ENCODE measurements around the gene CDC45. TPM values are rescaled to one million over a fixed set of nuclear protein-coding genes. Genes with fewer than 3 reads are reported as not detected.

Gene CDC45
- total RNA-seq, 1 donor from 2014 or later = 50.7 TPM

GRCh38 chr22:19467912-19468311 lies 11.8 kb upstream of the CDC45 start:
- H4K20me1 ChIP-seq (ENCODE audit: low read depth) = peaks cover 15% of the 10 kb centered on the region

GRCh38 chr22:19469421-19469820 lies 10.3 kb upstream of the CDC45 start:
- Mint-ChIP-seq H3K27ac (no peak overlapping the region), H3K4me1 (no peaks in the 10 kb centered on the region)
- no peaks in the 10 kb centered on the region for H3K36me3 ChIP-seq

More at GRCh38 chr22:19467912-19468311, 11.8 kb upstream of the CDC45 start:
- Histone ChIP-seq H3K36me3 (no peaks in the 10 kb centered on the region), H3K4me3 (no peak overlapping the region), H3K9me3 (ENCODE audit: low read depth) (no peaks in the 10 kb centered on the region), H3K79me2 (ENCODE audit: low read depth) (no peaks in the 10 kb centered on the region), H3K4me2 (no peak overlapping the region), H3F3A (ENCODE audit: low read depth) (no peaks in the 10 kb centered on the region), H3K27ac (no peak overlapping the region), H3K4me1 (no peaks in the 10 kb centered on the region), H2AFZ (replicated peaks) (no peak overlapping the region), H3K9ac (no peak overlapping the region), H3K27me3 (no peaks in the 10 kb centered on the region)
- Mint-ChIP-seq H3K4me1 (no peaks in the 10 kb centered on the region), H3K9me3 (no peaks in the 10 kb centered on the region), H3K27me3 (ENCODE audit: insufficient read depth, low read depth) (no peaks in the 10 kb centered on the region), H3K36me3 (peaks cover 27% of the 10 kb centered on the region), H3K27ac (no peak overlapping the region), H3K4me3 (no peak overlapping the region)
- no peak for DNase-seq (ENCODE audit: low spot score)
- TF ChIP-seq EZH2phosphoT487 (IDR thresholded peaks at IDR 0.05) = no peak
- TF ChIP-seq, protein P1, sequence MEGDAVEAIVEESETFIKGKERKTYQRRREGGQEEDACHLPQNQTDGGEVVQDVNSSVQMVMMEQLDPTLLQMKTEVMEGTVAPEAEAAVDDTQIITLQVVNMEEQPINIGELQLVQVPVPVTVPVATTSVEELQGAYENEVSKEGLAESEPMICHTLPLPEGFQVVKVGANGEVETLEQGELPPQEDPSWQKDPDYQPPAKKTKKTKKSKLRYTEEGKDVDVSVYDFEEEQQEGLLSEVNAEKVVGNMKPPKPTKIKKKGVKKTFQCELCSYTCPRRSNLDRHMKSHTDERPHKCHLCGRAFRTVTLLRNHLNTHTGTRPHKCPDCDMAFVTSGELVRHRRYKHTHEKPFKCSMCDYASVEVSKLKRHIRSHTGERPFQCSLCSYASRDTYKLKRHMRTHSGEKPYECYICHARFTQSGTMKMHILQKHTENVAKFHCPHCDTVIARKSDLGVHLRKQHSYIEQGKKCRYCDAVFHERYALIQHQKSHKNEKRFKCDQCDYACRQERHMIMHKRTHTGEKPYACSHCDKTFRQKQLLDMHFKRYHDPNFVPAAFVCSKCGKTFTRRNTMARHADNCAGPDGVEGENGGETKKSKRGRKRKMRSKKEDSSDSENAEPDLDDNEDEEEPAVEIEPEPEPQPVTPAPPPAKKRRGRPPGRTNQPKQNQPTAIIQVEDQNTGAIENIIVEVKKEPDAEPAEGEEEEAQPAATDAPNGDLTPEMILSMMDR (IDR thresholded peaks at IDR 0.05) = no peak

DNA sequence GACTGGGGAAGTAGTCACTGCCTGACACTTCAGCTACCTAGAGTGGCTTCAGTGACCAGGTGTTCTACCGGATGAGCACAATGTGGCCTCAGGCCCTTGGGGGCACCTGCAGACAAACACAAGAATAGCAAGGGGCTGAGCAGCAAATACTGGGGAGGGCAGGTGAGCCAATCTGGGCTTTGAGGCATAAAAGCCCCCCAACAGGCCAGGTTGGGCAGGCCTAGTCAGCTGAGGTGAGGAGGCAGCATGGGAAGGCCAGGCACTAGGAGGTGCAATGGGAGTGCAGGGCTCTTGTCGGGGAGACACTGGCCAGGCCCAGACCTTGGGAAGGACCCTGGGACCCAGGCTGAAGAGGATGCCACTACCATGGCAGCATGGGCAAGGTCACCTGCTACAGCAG lies 9.7 kb upstream of the CDC45 start:
- Histone ChIP-seq H3K27me3 (no peaks in the 10 kb centered on the region), H3K4me2 (no peak overlapping the region), H3K9me3 (ENCODE audit: low read depth) (no peaks in the 10 kb centered on the region), H3K36me3 (no peaks in the 10 kb centered on the region), H3K9ac (no peak overlapping the region), H4K20me1 (ENCODE audit: low read depth) (peaks cover 24% of the 10 kb centered on the region), H3K4me3 (no peak overlapping the region), H2AFZ (replicated peaks) (no peak overlapping the region), H3K79me2 (ENCODE audit: low read depth) (peaks cover 3% of the 10 kb centered on the region), H3K27ac (no peak overlapping the region), H3K4me1 (no peaks in the 10 kb centered on the region), H3F3A (ENCODE audit: low read depth) (no peaks in the 10 kb centered on the region)
- DNase-seq (ENCODE audit: low spot score) = no peak
- no peaks in the 10 kb centered on the region for H3K27me3 Mint-ChIP-seq (ENCODE audit: insufficient read depth, low read depth)
- no peak for TF ChIP-seq EZH2phosphoT487 (IDR thresholded peaks at IDR 0.05)
- TF ChIP-seq EZH2 (IDR thresholded peaks at IDR 0.05) = no peak
- TF ChIP-seq, protein P1 (IDR thresholded peaks at IDR 0.05) = no peak
- no peaks in the 10 kb centered on the region for H3K9me3 Mint-ChIP-seq
- H3K27ac Mint-ChIP-seq = no peak overlapping the region
- H3K4me3 Mint-ChIP-seq = no peak overlapping the region
- no peaks in the 10 kb centered on the region for H3K4me1 Mint-ChIP-seq
- peaks cover 28% of the 10 kb centered on the region for H3K36me3 Mint-ChIP-seq

More at GRCh38 chr22:19469421-19469820, 10.3 kb upstream of the CDC45 start:
- no peak overlapping the region for H3K4me3 ChIP-seq
- TF ChIP-seq, protein P1 (IDR thresholded peaks at IDR 0.05) = no peak
- TF ChIP-seq EZH2phosphoT487 (IDR thresholded peaks at IDR 0.05) (no peak), EZH2 (IDR thresholded peaks at IDR 0.05) (no peak)
- H3K27me3 Mint-ChIP-seq (ENCODE audit: insufficient read depth, low read depth) = no peaks in the 10 kb centered on the region
- H2AFZ ChIP-seq (replicated peaks) = no peak overlapping the region
- H3F3A ChIP-seq (ENCODE audit: low read depth) = no peaks in the 10 kb centered on the region
- H3K4me3 Mint-ChIP-seq = no peak overlapping the region
- H3K9me3 ChIP-seq (ENCODE audit: low read depth) = no peaks in the 10 kb centered on the region
- H3K4me1 ChIP-seq = no peaks in the 10 kb centered on the region
- no peak for DNase-seq (ENCODE audit: low spot score)
- no peak overlapping the region for H3K4me2 ChIP-seq
- H3K36me3 Mint-ChIP-seq = peaks cover 31% of the 10 kb centered on the region
- peaks cover 23% of the 10 kb centered on the region for H4K20me1 ChIP-seq (ENCODE audit: low read depth)
- H3K27me3 ChIP-seq = no peaks in the 10 kb centered on the region
- H3K9ac ChIP-seq = no peak overlapping the region
- no peaks in the 10 kb centered on the region for H3K79me2 ChIP-seq (ENCODE audit: low read depth)
- H3K9me3 Mint-ChIP-seq = no peaks in the 10 kb centered on the region
- H3K27ac ChIP-seq = no peak overlapping the region

All from neural progenitor cell (in vitro differentiated cells).